ENCODE measurements around the gene MMS19.
A peak's percentile ranks its signal among the peaks of the same experiment; 100 is the strongest.
"Not testable (repeated sequence)": the region's sequence is repeated elsewhere in the genome, so short reads cannot be mapped to it uniquely, and the experiment has no call there.

The MMS19 gene

GRCh38 chr10:97502916-97503315, 4.7 kb upstream of the MMS19 start:
- no peak for DNase-seq

- no peak for DNase-seq
Measured at GRCh38 chr10:97500297-97500575, 2.0 kb upstream of the MMS19 start.

- DNase-seq, result no peak
Measured at GRCh38 chr10:97499561-97500296, 1.5 kb upstream of the MMS19 start.

- no peak for DNase-seq
Measured at GRCh38 chr10:97498841-97499560, 779 bp upstream of the MMS19 start, which contains the start of gene UBTD1. TSS of gene UBTD1 (plus strand) at chr10:97498924. CDS start at chr10:97499204, 280 bp downstream.

GRCh38 chr10:97497572-97498075, 598 bp downstream of the MMS19 start:
- peak; percentile 26 for DNase-seq

GRCh38 chr10:97494863-97495506, 3.2 kb downstream of the MMS19 start:
- DNase-seq, result no peak

GRCh38 chr10:97494151-97494550, 4.1 kb downstream of the MMS19 start:
- no peak for DNase-seq

GRCh38 chr10:97490592-97490991, 7.6 kb downstream of the MMS19 start:
- DNase-seq, result no peak

- DNase-seq, result no peak
Measured at GRCh38 chr10:97485647-97486281, 12.5 kb downstream of the MMS19 start.

GRCh38 chr10:97483921-97484320, 14.3 kb downstream of the MMS19 start:
- DNase-seq, result no peak

GRCh38 chr10:97483506-97483905, 14.7 kb downstream of the MMS19 start:
- DNase-seq, result no peak

- DNase-seq, result no peak
Measured at GRCh38 chr10:97482381-97482780, 15.8 kb downstream of the MMS19 start.

GRCh38 chr10:97481071-97481470, 17.2 kb downstream of the MMS19 start:
- DNase-seq, result no peak

GRCh38 chr10:97479939-97480338, 18.3 kb downstream of the MMS19 start:
- no peak for DNase-seq

GRCh38 chr10:97479410-97479809, 18.8 kb downstream of the MMS19 start:
- DNase-seq, result not testable (repeated sequence)

- no peak for DNase-seq
Measured at GRCh38 chr10:97475936-97476594, 22.2 kb downstream of the MMS19 start.

GRCh38 chr10:97474918-97475317, 23.3 kb downstream of the MMS19 start:
- DNase-seq, result no peak

- not testable (repeated sequence) for DNase-seq
Measured at GRCh38 chr10:97468781-97469180, 29.4 kb downstream of the MMS19 start.

GRCh38 chr10:97468162-97468561, 30.1 kb downstream of the MMS19 start:
- DNase-seq, result no peak

- no peak for DNase-seq
Measured at GRCh38 chr10:97466755-97467154, 31.5 kb downstream of the MMS19 start.

GRCh38 chr10:97465982-97466381, 32.2 kb downstream of the MMS19 start:
- no peak for DNase-seq

- no peak for DNase-seq
Measured at GRCh38 chr10:97464226-97464625, 34.0 kb downstream of the MMS19 start.
